Activated CD4-positive, alpha-beta T cell treated with anti-CD3 and anti-CD28 coated beads for 36 hours (primary cell): ENCODE data around the gene NKX1-1. TPM values are rescaled to one million over a fixed set of nuclear protein-coding genes. Genes with fewer than 3 reads are reported as not detected.

ENCODE experiments used
- ATAC-seq: fragments of 200-7000 bp; cut with Tn5 transposase; one replicate; pipeline ENCODE4 v1.10.0; 2021; ENCODE audit warnings: mild to moderate bottlenecking, moderate library complexity
- CTCF ChIA-PET: fragments of 350-600 bp; sonication (Branson Sonifier 250); formaldehyde crosslinking; loops from one replicate; lab custom pipeline; 2021; ENCODE audit warnings: antibody characterized with exemption; lab: Charles Lee
- POLR2A ChIA-PET: fragments of 350-600 bp; sonication (Branson Sonifier 250); formaldehyde crosslinking; loops from one replicate; lab custom pipeline; 2021; ENCODE audit warnings: antibody characterized with exemption, inconsistent platforms; lab: Charles Lee
- DNase-seq: peaks from one replicate; pipeline ENCODE4 v3.0.0-alpha.2; 2020
- H3K27ac Mint-ChIP-seq: one replicate; pipeline ENCODE4 v1.8.0; 2021; ENCODE audit warnings: mixed read lengths
- H3K27me3 Mint-ChIP-seq: one replicate; pipeline ENCODE4 v1.8.0; 2021; ENCODE audit warnings: mixed read lengths
- H3K36me3 Mint-ChIP-seq: one replicate; pipeline ENCODE4 v1.8.0; 2021; ENCODE audit warnings: low read depth, mixed read lengths
- H3K4me1 Mint-ChIP-seq: one replicate; pipeline ENCODE4 v1.8.0; 2021; ENCODE audit warnings: mixed read lengths
- H3K4me3 Mint-ChIP-seq: one replicate; pipeline ENCODE4 v1.8.0; 2021; ENCODE audit warnings: mild to moderate bottlenecking, moderate library complexity, mixed read lengths
- H3K9me3 Mint-ChIP-seq: one replicate; pipeline ENCODE4 v1.8.0; 2021; ENCODE audit warnings: low read depth, mixed read lengths
- intact Hi-C, 2 experiments: fragments of 100-400 bp; cut with DNase I in 1 of 2; cut with micrococcal nuclease in 1 of 2; formaldehyde crosslinking; loops; one replicate each; pipeline versions ENCODE4 v1.14.2 to v1.15.1; 2022 to 2024; cut with DNase I, micrococcal nuclease
- total RNA-seq, 2 experiments: library from RNA; stranded (reverse); gene quantifications; one replicate each; pipeline ENCODE4 v1.2.3, GENCODE V29; 2021

NKX1-1 gene
- total RNA-seq, 2 experiments from 2014 or later = not detected

DNA sequence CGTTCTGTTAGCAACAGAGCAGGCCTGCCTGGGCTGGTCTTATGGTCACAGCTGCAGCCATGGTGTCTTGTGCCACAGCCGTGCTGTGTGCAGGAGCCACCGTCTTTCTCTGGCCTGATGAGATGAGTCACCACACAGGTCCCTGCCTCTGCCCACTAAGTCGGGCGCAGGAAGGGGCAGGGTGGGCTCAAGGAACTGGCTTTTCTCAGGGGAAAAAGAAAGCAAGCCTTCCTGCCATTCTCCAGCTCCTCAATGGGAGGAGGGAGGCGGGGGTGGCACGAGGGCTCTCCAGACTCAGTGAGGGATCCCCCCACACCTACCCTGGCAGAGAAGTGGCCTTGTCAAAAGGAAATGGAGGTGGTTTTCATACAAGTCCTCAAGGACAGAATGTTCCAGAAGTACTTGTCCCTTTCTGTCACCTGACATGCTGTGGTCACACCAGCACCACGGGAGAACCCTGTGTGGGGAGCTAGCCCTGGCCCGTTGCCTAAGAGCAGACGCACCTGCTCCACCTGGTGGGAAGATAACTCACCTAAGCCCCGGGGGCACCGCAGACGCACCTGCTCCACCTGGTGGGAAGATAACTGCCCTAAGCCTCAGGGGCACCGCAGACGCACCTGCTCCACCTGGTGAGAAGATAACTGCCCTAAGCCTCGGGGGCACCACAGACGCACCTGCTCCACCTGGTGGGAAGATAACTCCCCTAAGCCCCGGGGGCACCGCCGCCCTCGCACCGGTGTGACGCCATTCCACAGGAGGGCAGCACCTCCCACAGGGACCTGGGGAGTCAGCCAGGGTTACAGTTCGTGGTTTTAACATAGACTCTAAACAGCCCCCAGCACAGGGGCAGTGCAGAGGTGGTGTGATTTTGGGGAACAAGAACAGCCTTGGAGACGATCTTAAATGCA is 40.7 kb downstream of the NKX1-1 start:
- Mint-ChIP-seq H3K4me1 (no peaks in the 10 kb centered on the region), H3K9me3 (no peaks in the 10 kb centered on the region), H3K27me3 (no peaks in the 10 kb centered on the region), H3K36me3 (no peaks in the 10 kb centered on the region), H3K27ac (no peak overlapping the region), H3K4me3 (no peak overlapping the region)
- ATAC-seq (no peak), DNase-seq (no peak)
- ChIA-PET CTCF (interaction anchor here (0.9 to 1.4 kb wide), 2 partner anchors 10 kb away, joined by 3 to 5 read pairs; no protein-coding TSS in a partner anchor), POLR2A (no interaction called here)
- intact Hi-C loops = no loop called here

DNA sequence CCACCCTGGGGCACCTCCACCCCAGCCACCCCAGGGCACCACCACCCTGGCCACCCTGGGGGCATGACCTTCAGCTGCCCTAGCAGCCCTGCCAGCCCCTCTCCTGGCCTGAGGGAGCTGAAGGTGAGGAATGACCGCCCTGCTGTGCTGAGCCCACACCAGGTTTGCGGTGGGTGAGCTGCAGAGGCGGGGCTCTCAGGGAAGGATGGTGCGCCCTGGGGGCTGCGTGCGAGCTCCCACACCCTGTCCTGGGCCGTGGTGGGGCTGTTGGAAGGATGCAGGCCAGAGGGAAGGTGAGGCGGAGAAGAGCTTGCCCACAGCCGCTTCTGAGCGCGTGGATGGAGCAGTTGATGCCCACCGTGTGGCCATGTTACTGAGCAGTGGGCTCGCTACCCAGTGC is 41.5 kb downstream of the NKX1-1 start:
- H3K9me3 Mint-ChIP-seq = no peaks in the 10 kb centered on the region
- POLR2A ChIA-PET = no interaction called here
- no peaks in the 10 kb centered on the region for H3K36me3 Mint-ChIP-seq
- ATAC-seq = no peak
- no peak overlapping the region for H3K4me3 Mint-ChIP-seq
- no peak for DNase-seq
- no peaks in the 10 kb centered on the region for H3K27me3 Mint-ChIP-seq
- H3K4me1 Mint-ChIP-seq = no peaks in the 10 kb centered on the region
- CTCF ChIA-PET = interaction anchor here (0.9 kb wide), 1 partner anchor 9 kb away, joined by 3 read pairs; no protein-coding TSS in a partner anchor
- no peak overlapping the region for H3K27ac Mint-ChIP-seq
- intact Hi-C loops = no loop called here

DNA sequence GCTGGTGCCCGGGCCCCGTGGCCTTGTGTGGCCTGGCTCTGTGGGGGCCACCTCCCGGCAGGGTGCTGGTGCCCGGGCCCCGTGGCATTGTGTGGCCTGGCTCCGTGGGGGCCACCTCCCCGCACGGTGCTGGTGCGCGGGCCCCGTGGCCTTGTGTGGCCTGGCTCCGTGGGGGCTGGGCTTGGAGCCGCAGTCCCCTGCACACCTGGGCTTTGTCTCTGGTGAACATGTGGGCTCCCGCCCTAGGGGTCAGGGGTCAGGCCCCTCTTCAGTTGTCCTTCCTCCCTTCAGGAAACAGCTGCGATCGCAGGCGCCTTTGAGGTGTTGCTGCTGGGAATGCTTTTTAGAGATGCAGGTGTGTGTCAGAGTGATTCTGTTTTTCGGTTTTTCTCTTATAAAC is 42.0 kb downstream of the NKX1-1 start:
- Mint-ChIP-seq H3K27me3 (no peaks in the 10 kb centered on the region), H3K4me3 (no peak overlapping the region), H3K27ac (no peak overlapping the region), H3K9me3 (no peaks in the 10 kb centered on the region), H3K4me1 (no peaks in the 10 kb centered on the region), H3K36me3 (no peaks in the 10 kb centered on the region)
- ChIA-PET CTCF (interaction anchor here (0.9 kb wide), 1 partner anchor 8 kb away, joined by 3 read pairs; no protein-coding TSS in a partner anchor), POLR2A (no interaction called here)
- intact Hi-C loops = no loop called here
- ATAC-seq = no peak
- DNase-seq = no peak

DNA sequence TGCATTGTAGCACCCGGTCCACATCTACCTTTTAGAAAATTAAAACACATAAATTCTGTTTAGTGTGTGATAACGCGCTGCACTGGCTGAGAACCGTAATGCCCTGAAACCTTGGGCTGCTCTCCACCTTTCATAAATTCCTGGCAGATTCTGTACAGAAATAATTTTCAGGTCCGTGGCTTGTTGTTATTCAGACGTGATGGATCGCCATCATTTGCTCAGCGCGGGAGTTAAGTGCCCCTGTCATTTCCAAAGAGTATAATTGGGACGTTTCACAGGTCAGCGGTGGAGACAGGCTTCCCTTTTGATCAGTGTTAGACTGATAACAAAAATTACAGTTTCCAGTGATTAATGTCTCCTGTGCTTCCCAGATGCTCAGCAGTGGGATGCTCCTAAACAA is 42.7 kb downstream of the NKX1-1 start:
- no peaks in the 10 kb centered on the region for H3K9me3 Mint-ChIP-seq
- no peaks in the 10 kb centered on the region for H3K4me1 Mint-ChIP-seq
- no peak overlapping the region for H3K27ac Mint-ChIP-seq
- POLR2A ChIA-PET = no interaction called here
- DNase-seq (no peak), ATAC-seq (no peak)
- no peak overlapping the region for H3K4me3 Mint-ChIP-seq
- intact Hi-C loops = no loop called here
- CTCF ChIA-PET = no interaction called here
- no peaks in the 10 kb centered on the region for H3K36me3 Mint-ChIP-seq
- no peaks in the 10 kb centered on the region for H3K27me3 Mint-ChIP-seq

DNA sequence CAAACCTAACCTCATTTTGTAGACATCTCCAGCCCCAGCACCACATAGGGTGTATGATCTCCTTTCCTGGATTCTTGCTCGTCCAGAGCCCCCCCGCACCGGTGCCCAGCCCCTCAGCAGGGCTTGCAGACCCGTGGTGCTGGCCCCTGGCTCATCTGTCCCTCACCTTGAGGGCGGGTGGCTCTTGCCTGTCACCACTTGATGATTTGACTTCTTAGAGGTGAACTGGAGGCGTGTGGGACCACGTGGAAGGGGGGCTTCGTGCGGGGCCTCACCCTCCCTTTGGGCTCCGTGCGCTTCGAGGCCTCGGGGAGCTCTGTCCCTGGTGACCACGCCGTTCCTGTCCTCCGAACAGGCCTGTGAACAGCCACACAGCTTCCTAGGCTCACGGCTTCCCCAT is 43.7 kb downstream of the NKX1-1 start:
- Mint-ChIP-seq H3K27ac (no peak overlapping the region), H3K4me3 (no peak overlapping the region), H3K36me3 (no peaks in the 10 kb centered on the region), H3K27me3 (no peaks in the 10 kb centered on the region), H3K9me3 (no peaks in the 10 kb centered on the region), H3K4me1 (no peaks in the 10 kb centered on the region)
- no peak for ATAC-seq
- DNase-seq = no peak
- intact Hi-C loops = no loop called here
- POLR2A ChIA-PET = no interaction called here
- CTCF ChIA-PET = no interaction called here

DNA sequence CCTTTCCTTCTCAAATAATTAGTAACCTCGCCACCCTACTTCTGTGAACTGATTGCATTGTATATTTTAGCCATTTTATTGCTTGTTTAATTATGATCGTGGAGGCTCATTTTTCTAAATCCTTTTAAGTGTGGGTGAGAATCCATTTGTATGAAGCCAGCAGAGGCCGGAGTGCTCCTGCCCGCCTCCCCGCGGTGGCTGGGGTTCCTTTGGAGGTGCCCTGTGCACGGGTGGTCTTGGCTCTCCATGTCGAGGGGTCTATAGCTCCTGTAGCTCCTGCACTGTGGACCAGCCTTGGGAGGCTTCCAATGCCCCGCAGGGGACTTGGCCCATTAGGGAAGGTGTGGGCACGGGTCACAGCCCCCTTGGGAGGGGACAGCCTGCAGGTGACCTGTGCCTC is 44.2 kb downstream of the NKX1-1 start:
- POLR2A ChIA-PET = no interaction called here
- H3K27ac Mint-ChIP-seq = no peak overlapping the region

DNA sequence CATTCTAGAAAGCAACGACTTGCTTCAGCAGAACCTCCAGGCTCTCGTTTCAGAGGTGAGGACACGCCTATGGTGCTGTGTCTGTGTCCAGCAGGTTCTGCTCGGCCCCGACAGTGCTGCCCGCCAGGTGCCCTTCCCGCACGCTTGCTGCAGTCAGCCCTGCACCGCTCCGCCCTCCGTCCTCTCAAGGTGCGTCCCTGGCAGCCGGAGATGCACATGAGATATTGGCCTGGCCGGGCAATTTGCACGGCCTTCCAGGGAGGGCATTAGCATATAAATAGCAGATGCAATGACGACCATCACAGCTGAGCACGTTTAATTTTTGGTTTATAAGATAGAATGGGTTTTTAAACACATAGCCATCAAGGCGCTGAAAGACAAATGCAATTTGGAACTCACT is 44.8 kb downstream of the NKX1-1 start:
- Mint-ChIP-seq H3K4me3 (no peak overlapping the region), H3K9me3 (no peaks in the 10 kb centered on the region), H3K36me3 (no peaks in the 10 kb centered on the region), H3K27ac (no peak overlapping the region), H3K27me3 (no peaks in the 10 kb centered on the region), H3K4me1 (no peaks in the 10 kb centered on the region)
- CTCF ChIA-PET = interaction anchor here (0.7 to 0.9 kb wide), 2 partner anchors 151 to 168 kb away, joined by 3 to 4 read pairs; no protein-coding TSS in a partner anchor
- POLR2A ChIA-PET = no interaction called here
- DNase-seq (no peak), ATAC-seq (no peak)
- intact Hi-C loops = no loop called here

More for the DNA sequence above, 44.2 kb downstream of the NKX1-1 start:
- H3K4me1 Mint-ChIP-seq = no peaks in the 10 kb centered on the region
- CTCF ChIA-PET = interaction anchor here (0.7 kb wide), 1 partner anchor 169 kb away, joined by 3 read pairs; no protein-coding TSS in a partner anchor
- no peaks in the 10 kb centered on the region for H3K36me3 Mint-ChIP-seq
- ATAC-seq (no peak), DNase-seq (no peak)
- H3K4me3 Mint-ChIP-seq = no peak overlapping the region
- H3K9me3 Mint-ChIP-seq = no peaks in the 10 kb centered on the region
- intact Hi-C loops = no loop called here
- H3K27me3 Mint-ChIP-seq = no peaks in the 10 kb centered on the region

DNA sequence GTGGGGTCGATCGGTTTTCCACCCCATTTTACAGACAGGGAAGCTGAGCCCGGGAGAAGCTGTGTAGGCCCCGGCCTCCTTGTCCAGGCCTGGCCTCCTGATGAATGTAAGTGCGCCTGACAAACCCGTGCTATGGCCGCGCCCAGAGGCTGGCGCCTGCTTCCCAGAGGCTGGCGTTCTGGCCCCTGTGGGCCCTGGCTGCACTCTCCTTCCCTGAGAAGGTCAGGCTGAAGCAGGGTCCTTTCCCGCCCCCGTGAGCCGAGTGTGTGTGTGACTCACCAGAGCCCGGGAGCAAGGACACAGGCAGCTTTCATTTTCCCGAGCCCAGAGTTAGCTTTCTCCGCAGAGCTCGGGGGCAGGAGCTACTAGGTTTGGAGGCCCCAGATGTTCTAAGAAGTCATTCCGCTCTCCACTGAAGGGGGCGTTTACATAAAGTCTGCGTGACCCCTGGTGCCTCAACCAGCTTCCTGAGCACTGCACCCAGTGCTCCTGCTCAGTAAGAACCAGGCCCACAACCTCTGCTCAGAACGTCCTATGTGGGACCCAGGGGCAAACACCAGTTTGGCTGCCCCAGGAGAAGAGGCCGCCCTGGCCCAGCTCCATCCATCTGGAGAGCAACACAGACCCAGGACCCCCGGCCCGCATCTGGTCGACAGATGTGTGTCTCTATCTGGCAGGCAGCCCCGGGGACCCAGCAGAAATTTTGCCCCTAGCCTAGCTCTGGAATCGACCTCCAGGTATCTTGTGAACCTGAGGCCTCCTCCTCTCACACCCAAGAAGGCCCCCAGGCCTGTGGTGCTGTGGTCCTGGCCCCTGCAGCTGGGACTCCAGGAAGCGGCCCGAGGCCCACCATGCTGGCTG is 45.6 kb downstream of the NKX1-1 start:
- CTCF ChIA-PET = interaction anchor here (0.9 kb wide), 1 partner anchor 152 kb away, joined by 4 read pairs; no protein-coding TSS in a partner anchor
- POLR2A ChIA-PET = no interaction called here

DNA sequence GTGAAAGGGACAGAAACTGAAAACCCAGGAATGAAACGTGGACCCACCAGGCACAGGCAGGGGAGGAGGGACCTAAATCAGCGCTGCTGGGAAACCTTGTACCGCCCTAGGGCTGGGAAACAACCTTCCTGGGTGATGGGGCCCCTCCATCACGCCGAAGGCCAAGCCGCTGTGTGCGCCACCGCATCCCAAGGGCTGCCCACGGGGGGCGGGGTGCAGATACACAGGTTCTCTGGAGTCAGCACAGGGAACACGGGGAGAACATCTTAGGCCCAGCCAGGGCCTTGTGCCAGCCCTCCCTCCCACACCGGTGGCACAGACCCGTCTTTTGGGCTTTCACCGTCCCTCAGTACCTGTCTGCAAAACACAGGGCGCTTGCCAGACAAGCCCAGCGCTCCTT is 46.3 kb downstream of the NKX1-1 start:
- ChIA-PET CTCF (no interaction called here), POLR2A (no interaction called here)
- Mint-ChIP-seq H3K27ac (no peak overlapping the region), H3K4me3 (no peak overlapping the region), H3K27me3 (no peaks in the 10 kb centered on the region), H3K4me1 (no peaks in the 10 kb centered on the region), H3K9me3 (no peaks in the 10 kb centered on the region), H3K36me3 (no peaks in the 10 kb centered on the region)
- ATAC-seq (no peak), DNase-seq (no peak)
- intact Hi-C loops = loop anchor here in 1 of 2 experiments (5.0 kb wide), 1 partner anchor 267 kb away; no protein-coding TSS in a partner anchor

More for the DNA sequence above, 45.6 kb downstream of the NKX1-1 start:
- no peak overlapping the region for H3K4me3 Mint-ChIP-seq
- no peaks in the 10 kb centered on the region for H3K4me1 Mint-ChIP-seq
- DNase-seq (no peak), ATAC-seq (no peak)
- H3K36me3 Mint-ChIP-seq = no peaks in the 10 kb centered on the region
- no peak overlapping the region for H3K27ac Mint-ChIP-seq
- no peaks in the 10 kb centered on the region for H3K9me3 Mint-ChIP-seq
- intact Hi-C loops = no loop called here
- no peaks in the 10 kb centered on the region for H3K27me3 Mint-ChIP-seq

DNA sequence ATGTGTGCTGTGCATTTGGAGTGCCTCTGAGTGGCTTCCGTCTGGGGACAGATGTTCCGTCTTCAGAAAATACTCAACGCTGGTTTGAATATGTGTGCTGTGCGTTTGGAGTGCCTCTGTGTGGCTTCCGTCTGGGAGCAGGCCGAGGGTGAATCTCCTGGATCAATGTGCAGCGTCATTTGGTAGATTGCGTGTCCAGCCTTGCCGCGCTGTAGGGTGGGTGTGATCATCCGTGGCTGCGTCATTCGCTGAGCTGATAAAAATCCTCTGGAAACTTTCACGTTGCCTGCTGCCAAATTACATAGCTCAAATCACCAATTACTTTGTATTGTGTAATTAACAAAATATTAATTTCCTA is 47.1 kb downstream of the NKX1-1 start:
- no peaks in the 10 kb centered on the region for H3K36me3 Mint-ChIP-seq
- H3K9me3 Mint-ChIP-seq = no peaks in the 10 kb centered on the region
- ChIA-PET POLR2A (no interaction called here), CTCF (interaction anchor here (0.5 kb wide), 1 partner anchor 451 kb away, joined by 4 read pairs; no protein-coding TSS in a partner anchor)
- no peaks in the 10 kb centered on the region for H3K27me3 Mint-ChIP-seq
- H3K27ac Mint-ChIP-seq = no peak overlapping the region
- no peak for DNase-seq
- no peaks in the 10 kb centered on the region for H3K4me1 Mint-ChIP-seq
- intact Hi-C loops = loop anchor here in 1 of 2 experiments (5.0 kb wide), 1 partner anchor 268 kb away; no protein-coding TSS in a partner anchor
- no peak overlapping the region for H3K4me3 Mint-ChIP-seq
- no peak for ATAC-seq

DNA sequence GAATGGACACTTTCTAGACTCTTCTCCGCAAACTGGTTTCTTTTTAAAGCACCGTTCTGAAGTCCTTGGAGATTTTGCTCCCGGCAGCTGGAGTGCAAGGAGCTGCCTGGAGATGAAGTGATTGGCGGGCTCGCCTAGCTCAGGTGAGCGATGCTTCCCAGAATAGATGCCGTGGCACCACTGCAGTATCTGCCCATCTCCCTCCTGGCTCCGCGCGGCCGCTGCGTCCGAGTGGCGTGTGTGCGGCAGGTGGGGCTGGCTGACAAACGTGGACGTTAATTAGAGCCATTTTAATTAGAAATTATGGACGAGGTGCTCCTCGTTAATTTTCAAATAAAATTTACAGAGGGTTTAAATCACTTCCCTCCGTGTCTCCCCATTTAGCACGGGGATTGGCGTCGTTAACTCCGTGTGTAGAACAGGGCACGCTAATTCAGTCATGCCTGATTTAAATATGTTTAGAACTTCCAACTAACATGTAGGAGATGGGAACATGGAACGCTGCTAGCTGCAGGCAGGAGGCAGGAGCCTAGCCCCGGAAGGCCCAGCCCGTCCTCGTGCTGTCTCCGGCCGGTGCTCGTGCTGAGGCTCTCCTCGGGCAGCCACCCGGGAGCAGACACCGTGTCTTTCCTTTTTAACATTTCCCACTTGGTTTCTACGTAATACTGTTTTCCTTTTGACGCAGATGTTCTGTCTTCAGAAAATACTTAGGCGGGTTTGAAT is 47.7 kb downstream of the NKX1-1 start:
- ATAC-seq (no peak), DNase-seq (no peak)
- Mint-ChIP-seq H3K27me3 (no peaks in the 10 kb centered on the region), H3K4me3 (no peak overlapping the region), H3K9me3 (no peaks in the 10 kb centered on the region), H3K36me3 (no peaks in the 10 kb centered on the region), H3K27ac (no peak overlapping the region), H3K4me1 (no peaks in the 10 kb centered on the region)
- ChIA-PET CTCF (interaction anchor here (0.5 kb wide), 1 partner anchor 451 kb away, joined by 4 read pairs; no protein-coding TSS in a partner anchor), POLR2A (no interaction called here)
- intact Hi-C loops = loop anchor here in 1 of 2 experiments (5.0 kb wide), 1 partner anchor 269 kb away; no protein-coding TSS in a partner anchor
